ENCODE measurements around the gene GSK3B.
"Not testable (repeated sequence)": the region's sequence is repeated elsewhere in the genome, so short reads cannot be mapped to it uniquely, and the experiment has no call there.

Gene GSK3B

DNA sequence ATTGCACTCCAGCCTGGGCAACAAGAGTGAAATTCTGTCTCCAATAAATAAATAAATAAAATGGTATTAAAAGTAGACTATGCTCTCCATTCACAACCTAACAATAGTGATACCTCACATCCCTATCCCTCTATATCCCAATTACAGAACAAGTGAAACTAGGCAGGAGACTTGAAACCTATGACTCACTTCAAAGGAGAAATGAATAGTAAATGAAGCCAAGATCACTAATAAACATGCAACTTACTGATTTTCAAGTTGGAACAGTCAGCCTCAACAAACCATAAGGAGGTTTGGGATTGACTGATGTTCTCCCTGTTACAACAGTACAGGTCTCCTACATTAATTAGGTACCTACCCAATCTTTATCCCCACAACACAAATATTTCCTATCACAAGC lies 103.4 kb downstream of the GSK3B start:
- DNase-seq: no peak

DNA sequence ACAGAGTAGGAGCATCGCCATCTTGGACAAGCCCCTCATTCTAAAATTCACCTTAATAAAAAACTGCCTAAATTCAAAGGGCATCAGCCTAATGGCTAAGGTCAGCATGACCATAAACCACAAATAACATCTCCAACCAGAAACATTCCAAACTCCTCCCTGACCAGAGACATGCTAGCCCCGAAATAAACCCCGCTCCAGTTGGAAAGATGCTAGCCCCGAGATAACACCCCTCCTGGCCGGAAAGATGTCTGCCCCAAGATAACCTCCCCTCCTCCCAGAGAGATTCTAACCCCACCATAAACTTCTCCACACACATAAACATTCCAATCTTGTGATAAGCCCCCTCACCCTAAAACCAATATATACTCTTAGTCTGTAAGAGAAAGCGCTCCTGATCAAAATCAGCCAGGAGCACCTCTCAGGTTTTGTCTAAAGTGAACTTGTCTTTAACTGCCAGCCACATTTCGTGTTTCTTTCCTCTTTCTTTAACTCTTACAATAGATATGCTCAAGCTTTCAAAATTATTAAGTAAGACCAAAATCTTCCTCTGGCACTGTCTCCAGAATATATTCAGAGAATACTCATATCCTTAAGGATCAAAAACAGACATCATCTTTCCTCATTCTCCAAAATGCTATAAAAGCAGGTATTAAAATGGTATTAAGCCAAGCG lies 104.1 kb downstream of the GSK3B start:
- no peak for DNase-seq

- not testable (repeated sequence) for DNase-seq
Observed at GRCh38 chr3:119986812-119987211, 107.4 kb downstream of the GSK3B start.

DNA sequence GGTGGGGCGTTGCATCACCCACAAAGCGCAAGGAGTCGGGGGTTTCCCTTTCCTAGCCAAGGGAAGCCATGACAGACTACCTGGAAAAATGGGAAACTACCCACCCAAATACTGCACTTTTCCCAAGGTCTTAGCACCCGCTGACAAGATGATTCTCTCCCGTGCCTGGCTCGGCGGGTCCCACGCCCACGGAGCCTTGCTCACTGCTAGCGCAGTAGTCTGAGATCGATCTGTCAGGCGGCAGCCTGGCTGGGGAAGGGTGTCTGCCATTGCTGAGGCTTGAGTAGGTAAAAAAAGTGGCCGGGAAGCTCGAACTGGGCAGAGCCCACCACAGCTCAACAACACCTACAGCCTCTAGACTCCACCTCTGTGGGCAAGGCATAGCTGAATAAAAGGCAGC lies 112.9 kb downstream of the GSK3B start:
- DNase-seq: no peak

GRCh38 chr3:119978554-119979208 lies 115.6 kb downstream of the GSK3B start:
- DNase-seq: no peak

GRCh38 chr3:119977353-119977752 lies 116.9 kb downstream of the GSK3B start:
- no peak for DNase-seq

DNA sequence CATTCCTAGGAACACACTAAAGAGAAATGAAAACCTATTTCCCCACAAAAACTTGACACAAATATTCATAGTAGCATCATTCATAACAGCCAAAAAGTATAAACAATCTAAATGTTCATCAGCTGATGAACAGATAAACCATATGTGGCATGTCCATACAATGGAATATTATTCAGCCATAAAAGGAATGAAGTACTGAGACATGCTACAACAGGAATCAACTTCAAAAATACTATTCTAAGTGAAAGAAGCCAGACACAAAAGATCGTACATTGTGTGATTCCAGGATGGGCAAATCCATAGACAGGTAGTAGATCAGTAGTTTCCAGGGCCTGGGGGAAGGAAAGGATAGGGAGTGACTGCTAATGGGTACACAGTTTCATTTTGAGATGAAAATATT lies 118.0 kb downstream of the GSK3B start:
- no peak for DNase-seq

DNA sequence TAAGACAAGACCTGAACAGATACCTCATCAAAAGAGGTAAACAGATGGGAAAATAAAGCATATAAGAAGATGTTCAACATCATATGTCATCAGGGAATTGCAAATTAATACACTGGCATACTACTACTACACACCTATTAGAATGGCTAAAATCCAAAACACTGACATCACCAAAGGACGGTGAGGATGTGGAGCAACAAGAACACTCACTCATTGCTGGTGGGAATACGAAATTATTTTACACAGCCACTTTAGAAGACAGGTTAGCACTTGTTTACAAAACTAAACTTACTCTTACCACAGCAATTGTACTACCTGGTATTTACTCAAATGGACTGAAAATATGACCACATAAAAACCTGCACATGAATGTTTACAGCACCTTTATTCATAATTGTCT lies 119.6 kb downstream of the GSK3B start:
- no peak for DNase-seq

- no peak for DNase-seq
Observed at GRCh38 chr3:119973018-119973646, 121.1 kb downstream of the GSK3B start.

- no peak for DNase-seq
Observed at GRCh38 chr3:119969759-119970158, 124.5 kb downstream of the GSK3B start.

- DNase-seq: no peak
Observed at GRCh38 chr3:119967353-119968006, 126.8 kb downstream of the GSK3B start.

- DNase-seq: no peak
Observed at GRCh38 chr3:119965692-119966091, 128.6 kb downstream of the GSK3B start.

- no peak for DNase-seq
Observed at GRCh38 chr3:119964294-119964693, 130.0 kb downstream of the GSK3B start.

DNA sequence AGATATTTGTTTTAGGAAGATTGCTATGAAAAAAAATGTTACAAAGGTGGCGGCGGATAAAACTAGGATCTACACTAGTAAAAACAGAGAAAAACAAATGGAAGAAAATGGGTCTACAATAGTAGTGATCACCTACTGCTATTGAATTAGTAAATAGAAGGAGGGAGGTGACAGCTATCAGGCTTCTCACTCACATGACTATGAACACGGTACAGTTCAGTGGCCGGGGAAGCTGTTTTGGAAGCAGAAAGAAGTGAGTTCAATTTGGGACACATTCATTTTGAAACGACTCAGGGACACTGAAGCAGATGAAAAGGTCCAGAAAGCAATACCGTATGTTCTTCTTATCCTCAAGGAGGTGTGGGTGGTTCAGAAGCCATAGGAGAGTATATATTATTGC lies 138.3 kb downstream of the GSK3B start:
- DNase-seq: no peak

DNA sequence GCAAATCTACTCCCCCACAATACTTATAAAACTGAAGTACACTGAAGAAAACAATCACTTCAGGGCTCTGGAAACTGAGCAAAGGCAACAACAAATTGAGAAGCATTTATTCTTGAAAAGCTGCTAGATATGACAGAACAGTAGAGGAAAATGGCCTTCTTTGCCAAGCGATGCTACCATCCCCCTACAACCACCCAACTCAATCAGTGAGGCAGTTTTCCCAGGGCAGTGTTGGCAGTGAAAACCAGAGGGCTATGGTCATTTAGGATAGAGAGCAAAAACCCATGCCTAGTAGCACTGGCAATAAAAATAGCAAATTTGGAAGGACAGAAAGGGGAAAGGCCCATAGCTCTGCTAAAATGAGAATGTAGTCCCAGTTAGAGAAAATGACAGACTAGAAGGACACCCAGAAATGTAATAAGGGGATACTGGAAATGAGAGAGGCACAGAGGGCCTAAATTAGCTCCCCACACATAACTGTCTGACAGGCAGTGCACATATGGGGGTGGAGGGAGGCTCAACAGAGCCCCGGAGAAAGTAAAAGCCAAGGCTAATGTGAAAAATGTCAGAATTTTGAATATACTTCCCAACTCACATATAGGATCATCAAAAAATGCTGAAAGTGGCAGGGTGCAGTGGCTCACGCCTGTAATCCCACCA lies 143.5 kb downstream of the GSK3B start:
- no peak for DNase-seq

- no peak for DNase-seq
Observed at GRCh38 chr3:119945291-119945690, 149.0 kb downstream of the GSK3B start.

- no peak for DNase-seq
Observed at GRCh38 chr3:119944091-119944490, 150.2 kb downstream of the GSK3B start.

- DNase-seq: no peak
Observed at GRCh38 chr3:119939077-119939476, 155.2 kb downstream of the GSK3B start.

DNA sequence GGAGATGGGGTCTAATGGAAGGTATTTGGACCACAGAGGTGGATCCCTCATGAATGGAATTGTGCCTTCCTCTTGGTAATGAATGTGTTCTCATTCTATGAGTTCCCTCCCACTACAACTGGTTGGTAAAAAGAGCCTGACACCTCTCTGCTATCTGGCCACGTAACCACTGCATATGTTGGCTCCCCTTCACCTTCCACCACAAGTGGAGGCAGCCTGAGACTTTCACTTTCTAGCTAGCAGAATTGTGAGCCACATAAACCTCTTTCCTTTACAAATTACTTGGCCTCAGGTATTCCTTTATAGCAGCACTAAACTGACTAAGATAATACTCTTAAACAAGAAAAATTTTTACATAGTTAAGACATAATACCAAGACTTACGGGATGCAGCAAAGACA lies 157.0 kb downstream of the GSK3B start:
- DNase-seq: no peak

DNA sequence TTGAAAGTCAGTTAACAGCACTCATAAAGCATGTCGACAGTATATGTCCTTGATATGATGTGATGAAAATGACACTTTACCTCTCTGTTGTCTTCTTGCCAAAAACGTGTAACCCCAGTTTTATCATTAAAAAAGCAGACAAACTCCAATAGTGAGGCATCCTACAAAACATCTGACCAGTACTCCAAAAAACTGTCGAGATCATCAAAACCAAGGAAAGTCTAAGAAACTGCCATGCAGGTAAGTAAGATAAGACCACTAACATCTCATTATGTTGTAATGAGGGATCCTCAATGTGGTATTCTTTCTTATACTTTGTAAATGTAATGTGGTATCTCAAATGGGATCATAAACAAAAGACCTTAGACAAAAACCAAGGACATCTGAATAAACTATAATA lies 160.0 kb downstream of the GSK3B start:
- no peak for DNase-seq

DNA sequence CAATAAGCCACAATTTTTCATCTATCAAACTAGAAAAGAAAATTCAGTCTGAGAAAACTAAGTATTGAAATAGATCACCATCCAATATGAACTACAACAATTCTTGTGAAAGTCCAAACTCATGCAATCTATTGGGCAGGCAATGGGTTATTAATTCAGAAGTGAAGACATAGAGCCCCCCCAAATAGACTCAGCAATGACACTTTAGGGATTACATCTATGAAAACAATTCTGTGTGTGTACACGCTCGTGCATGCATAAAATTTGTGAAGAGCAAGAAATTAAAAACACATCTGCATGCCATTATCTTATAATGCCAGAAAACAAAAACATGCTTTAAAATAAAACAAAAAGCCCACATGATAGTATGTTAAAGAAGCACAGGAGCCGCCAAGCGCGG lies 161.0 kb downstream of the GSK3B start:
- no peak for DNase-seq

DNA sequence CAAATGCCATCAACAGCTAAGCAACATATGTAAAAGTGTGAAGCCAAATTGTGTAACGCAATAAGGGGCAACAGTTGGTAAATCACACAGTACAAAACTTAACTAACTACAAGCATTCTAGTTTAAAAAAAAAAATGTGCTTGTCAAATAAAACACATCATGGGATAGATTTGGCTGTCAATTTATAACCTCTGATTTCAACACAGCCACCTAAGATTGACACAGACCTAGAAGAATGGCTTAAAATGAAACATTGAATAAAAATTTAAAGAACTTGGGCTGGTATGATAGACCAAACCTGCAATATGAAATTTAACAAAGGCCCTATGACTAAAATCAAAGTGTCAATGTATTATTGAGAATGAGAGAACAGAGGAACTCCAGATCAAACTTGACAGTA lies 164.0 kb downstream of the GSK3B start:
- DNase-seq: no peak

- DNase-seq: no peak
Observed at GRCh38 chr3:119927190-119927589, 167.1 kb downstream of the GSK3B start.

Data from NCI-H510A treated with DMSO at 0.1 percent for 48 hours (cell line).